Suprapubic skin (tissue), 4 donors: Measurements from ENCODE around the gene CADPS. TPM values are rescaled to one million over a fixed set of nuclear protein-coding genes. Genes with fewer than 3 reads are reported as not detected.

ENCODE experiments used
- DNase-seq, 2 donors: peaks; one replicate each; pipeline ENCODE4 v3.0.0-alpha.2; 2019; ENCODE audit warnings: low spot score in 2 of 2
- H3K27ac ChIP-seq: fragments of 200-600 bp; sonication (generic); one replicate; pipeline ENCODE4 v1.5.1; 2019
- H3K27me3 ChIP-seq: fragments of 200-600 bp; sonication (generic); one replicate; pipeline ENCODE4 v1.5.1; 2019
- H3K36me3 ChIP-seq: fragments of 200-600 bp; sonication (generic); one replicate; pipeline ENCODE4 v1.5.1; 2019
- H3K4me1 ChIP-seq: fragments of 200-600 bp; sonication (generic); one replicate; pipeline ENCODE4 v1.5.1; 2019
- H3K4me3 ChIP-seq: fragments of 200-600 bp; sonication (generic); one replicate; pipeline ENCODE4 v1.5.1; 2019; ENCODE audit warnings: mild to moderate bottlenecking
- H3K9me3 ChIP-seq: fragments of 200-600 bp; sonication (generic); one replicate; pipeline ENCODE4 v1.5.1; 2019
- CTCF ChIP-seq, 2 donors: fragments of 200-600 bp in 1 of 2; fragments of 450-650 bp in 1 of 2; sonication (generic) in 1 of 2; IDR thresholded peaks; one replicate each; pipeline ENCODE4 v1.5.1; 2016 to 2019; ENCODE audit warnings: antibody characterized with exemption in 2 of 2, mild to moderate bottlenecking in 1 of 2, moderate library complexity in 1 of 2
- EP300 ChIP-seq: sonication (generic); formaldehyde crosslinking; IDR thresholded peaks from one replicate; pipeline ENCODE4 v1.6.1; 2017; ENCODE audit warnings: antibody characterized with exemption
- POLR2A ChIP-seq, 2 donors: fragments of 450-650 bp; IDR thresholded peaks; one replicate each; pipeline ENCODE4 v1.6.1; 2017; ENCODE audit warnings: antibody characterized with exemption in 2 of 2, mild to moderate bottlenecking in 2 of 2, moderate library complexity in 2 of 2
- POLR2AphosphoS5 ChIP-seq, 3 donors: sonication (generic); formaldehyde crosslinking; IDR thresholded peaks; one replicate each; pipeline ENCODE4 v1.6.1; 2017; ENCODE audit warnings: antibody characterized with exemption in 3 of 3
- WGBS: methylation state at CpG from one replicate; pipeline ENCODE4 v1.1.5; 2018; 5-methylcytosine and 5-hydroxymethylcytosine counted together
- total RNA-seq, 4 donors: library from RNA; depleted of rRNA; stranded (reverse); fragments of >200 nt; gene quantifications; one replicate each; pipeline ENCODE4 v1.1.0, GENCODE V29; 2016

CADPS gene
- total RNA-seq, 4 donors from 2014 or later: 0.57 to 3.8 (median 3.0) TPM

- no peaks in the 10 kb centered on the region for H3K36me3 ChIP-seq
- WGBS: 63% methylated on average over 3 of the region's 3 CpGs
- no peak overlapping the region for H3K4me3 ChIP-seq
- H3K9me3 ChIP-seq: no peaks in the 10 kb centered on the region
- peaks cover 100% of the 10 kb centered on the region for H3K27me3 ChIP-seq
- H3K4me1 ChIP-seq: peaks cover 47% of the 10 kb centered on the region
- TF ChIP-seq POLR2AphosphoS5 (IDR thresholded peaks at IDR 0.05) (no peak), CTCF (IDR thresholded peaks at IDR 0.05) (no peak)
- H3K27ac ChIP-seq: no peak overlapping the region
- no peak for DNase-seq
Measured at GRCh38 chr3:62376454-62376720, 498.8 kb downstream of the CADPS start.

- Histone ChIP-seq H3K36me3 (no peaks in the 10 kb centered on the region), H3K27ac (no peak overlapping the region), H3K4me1 (peaks cover 50% of the 10 kb centered on the region), H3K4me3 (no peak overlapping the region), H3K9me3 (no peaks in the 10 kb centered on the region), H3K27me3 (peaks cover 100% of the 10 kb centered on the region)
- no peak for TF ChIP-seq EP300
- TF ChIP-seq POLR2A (IDR thresholded peaks at IDR 0.05): no peak
- TF ChIP-seq CTCF (IDR thresholded peaks at IDR 0.05): no peak
- no peak for TF ChIP-seq POLR2AphosphoS5 (IDR thresholded peaks at IDR 0.05)
- DNase-seq: no peak
- WGBS: 35% methylated on average over 14 of the region's 14 CpGs
Measured at GRCh38 chr3:62375655-62376453, 499.4 kb downstream of the CADPS start.

- Histone ChIP-seq H3K27ac (no peak overlapping the region), H3K36me3 (no peaks in the 10 kb centered on the region), H3K27me3 (peaks cover 100% of the 10 kb centered on the region), H3K4me3 (peak overlapping the region; percentile 33), H3K4me1 (peaks cover 62% of the 10 kb centered on the region), H3K9me3 (no peaks in the 10 kb centered on the region)
- TF ChIP-seq POLR2AphosphoS5 (IDR thresholded peaks at IDR 0.05): no peak
- no peak for TF ChIP-seq CTCF (IDR thresholded peaks at IDR 0.05)
- TF ChIP-seq EP300: no peak
- 7% methylated on average over 30 of the region's 30 CpGs for WGBS
- DNase-seq: no peak
Measured at GRCh38 chr3:62374341-62375218, 500.6 kb downstream of the CADPS start.

GRCh38 chr3:62373714-62374333, 501.4 kb downstream of the CADPS start:
- peak overlapping the region; percentile 33 for H3K4me3 ChIP-seq
- no peak for DNase-seq
- under 1% methylated on average over 22 of the region's 47 CpGs for WGBS
- TF ChIP-seq POLR2A (IDR thresholded peaks at IDR 0.05) (no peak), CTCF (IDR thresholded peaks at IDR 0.05) (no peak), EP300 (no peak), POLR2AphosphoS5 (IDR thresholded peaks at IDR 0.05) (no peak)
- H3K4me1 ChIP-seq: peaks cover 68% of the 10 kb centered on the region
- no peaks in the 10 kb centered on the region for H3K36me3 ChIP-seq
- H3K27ac ChIP-seq: no peak overlapping the region
- peaks cover 100% of the 10 kb centered on the region for H3K27me3 ChIP-seq
- H3K9me3 ChIP-seq: no peaks in the 10 kb centered on the region

- DNase-seq: no peak
- Histone ChIP-seq H3K27me3 (peaks cover 100% of the 10 kb centered on the region), H3K4me3 (peak within 1 kb of the TSS; percentile 33), H3K36me3 (no peaks in the 10 kb centered on the region), H3K9me3 (no peaks in the 10 kb centered on the region), H3K27ac (no peak within 1 kb of the TSS), H3K4me1 (peaks cover 65% of the 10 kb centered on the region)
- under 1% methylated on average over 24 of the region's 28 CpGs for WGBS
- TF ChIP-seq EP300: no peak
- no peak for TF ChIP-seq CTCF (IDR thresholded peaks at IDR 0.05)
- no peak for TF ChIP-seq POLR2AphosphoS5 (IDR thresholded peaks at IDR 0.05)
- no peak for TF ChIP-seq POLR2A (IDR thresholded peaks at IDR 0.05)
Measured at GRCh38 chr3:62373215-62373614, 502.0 kb downstream of the CADPS start, which contains the start of gene FEZF2. TSS of gene FEZF2 (minus strand) at chr3:62373550. CDS start at chr3:62372868, 682 bp downstream.
